Activated T-helper 1 cell treated with anti-CD3 and anti-CD28 coated beads, Interleukin-12 subunit alpha, Interleukin-12 subunit beta, Interleukin-2, Interleukin-4 antibody, amounts not matched to agents 30 ng/mL and 10 ng/mL and 1 ng/mL, durations not matched to agents 14 hours and 24 hours and 36 hours (primary cell): Measurements from ENCODE around the gene CFAP97D2. TPM values are rescaled to one million over a fixed set of nuclear protein-coding genes. Genes with fewer than 3 reads are reported as not detected.

Experiments used
- DNase-seq: peaks from one replicate; pipeline ENCODE4 v3.0.0; 2021; ENCODE audit warnings: low spot score
- H3K27ac Mint-ChIP-seq: one replicate; pipeline ENCODE4 v1.8.0; 2021; ENCODE audit warnings: mild to moderate bottlenecking, mixed read lengths
- H3K27me3 Mint-ChIP-seq: one replicate; pipeline ENCODE4 v1.8.0; 2022; ENCODE audit warnings: mild to moderate bottlenecking, moderate library complexity, mixed read lengths; ENCODE audit not compliant: insufficient read depth
- H3K36me3 Mint-ChIP-seq: one replicate; pipeline ENCODE4 v1.8.0; 2021; ENCODE audit warnings: low read depth, mixed read lengths
- H3K4me1 Mint-ChIP-seq: one replicate; pipeline ENCODE4 v1.8.0; 2021; ENCODE audit warnings: low read depth, mixed read lengths
- H3K4me3 Mint-ChIP-seq: one replicate; pipeline ENCODE4 v1.8.0; 2021; ENCODE audit warnings: mild to moderate bottlenecking, moderate library complexity, mixed read lengths
- H3K9me3 Mint-ChIP-seq: one replicate; pipeline ENCODE4 v1.8.0; 2021; ENCODE audit warnings: mixed read lengths
- intact Hi-C: fragments of 100-400 bp; cut with micrococcal nuclease; formaldehyde crosslinking; loops from one replicate; pipeline ENCODE4 v1.15.1; 2024
- total RNA-seq: library from RNA; stranded (reverse); gene quantifications from 2 replicates; pipeline ENCODE4 v1.2.3, GENCODE V29; 2022

Gene CFAP97D2
- total RNA-seq, 1 donor from 2014 or later, result not detected

DNA sequence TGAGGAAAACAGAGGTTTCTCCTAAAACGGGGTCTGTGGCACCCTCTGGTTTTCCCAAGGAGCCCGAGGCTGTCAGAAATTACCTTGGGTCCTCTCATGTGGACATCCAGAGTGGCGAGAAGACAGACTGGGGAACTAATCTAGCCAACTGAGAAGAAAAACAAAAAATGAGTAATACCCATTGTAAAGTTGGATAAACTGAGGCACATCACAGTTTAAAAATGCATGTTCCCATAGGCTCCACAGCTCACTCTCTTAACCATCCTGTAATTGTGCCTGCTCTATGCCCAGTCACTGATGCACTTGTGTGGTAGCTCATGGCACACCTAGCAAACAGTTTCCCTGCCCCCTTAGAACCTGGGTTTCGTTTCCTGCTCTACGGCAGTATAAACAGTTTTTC lies 87.2 kb downstream of the CFAP97D2 start:
- no peak overlapping the region for H3K4me3 Mint-ChIP-seq
- peaks cover 52% of the 10 kb centered on the region for H3K36me3 Mint-ChIP-seq
- no peaks in the 10 kb centered on the region for H3K9me3 Mint-ChIP-seq
- intact Hi-C loops, result no loop called here
- peaks cover 50% of the 10 kb centered on the region for H3K4me1 Mint-ChIP-seq
- no peak for DNase-seq
- no peaks in the 10 kb centered on the region for H3K27me3 Mint-ChIP-seq
- no peak overlapping the region for H3K27ac Mint-ChIP-seq

DNA sequence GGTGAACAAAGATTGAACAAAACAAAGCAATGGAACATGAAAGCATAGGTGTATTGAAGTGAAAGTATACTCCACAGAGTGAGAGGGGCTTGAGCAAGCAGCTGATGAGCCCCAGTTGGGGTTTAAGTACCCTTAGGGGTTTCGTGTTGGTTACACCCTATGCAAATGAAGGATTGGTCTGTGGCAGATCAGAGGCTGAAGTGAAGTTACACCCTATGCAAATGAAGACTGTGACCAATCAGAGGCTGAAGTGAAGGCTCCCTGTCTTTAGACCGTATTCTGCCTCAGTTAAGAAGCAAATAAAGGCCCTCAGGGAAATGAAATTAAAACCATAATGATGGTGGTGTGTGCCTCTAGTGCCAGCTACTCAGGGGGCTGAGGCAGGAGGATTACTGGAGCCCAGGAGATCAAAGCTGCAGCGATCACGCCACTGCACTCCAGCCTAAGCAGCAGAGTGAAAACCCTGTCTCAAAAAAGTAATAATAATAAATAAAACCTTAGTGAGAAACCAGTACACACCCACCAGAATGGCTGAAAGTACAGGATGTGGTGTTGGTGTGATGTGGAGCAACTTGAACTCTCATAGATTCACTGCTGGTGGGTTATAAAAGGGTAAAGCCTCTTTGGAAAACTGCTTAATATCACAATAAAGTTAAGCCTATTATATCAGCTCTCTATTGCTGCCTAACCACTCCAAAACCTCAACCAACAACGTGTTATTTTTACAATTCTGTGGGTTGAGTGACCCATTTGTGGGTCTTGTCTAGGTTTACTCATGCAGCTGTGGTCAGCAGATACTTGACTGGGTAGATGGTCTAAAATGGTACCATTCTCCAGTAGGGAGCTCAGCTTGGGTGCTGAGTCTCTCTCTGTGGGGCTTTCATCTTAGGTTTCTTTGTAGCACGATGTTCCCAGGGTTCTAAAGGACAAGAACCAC lies 89.6 kb downstream of the CFAP97D2 start:
- Mint-ChIP-seq H3K36me3 (peaks cover 46% of the 10 kb centered on the region), H3K4me1 (peaks cover 32% of the 10 kb centered on the region), H3K4me3 (no peak overlapping the region), H3K27me3 (no peaks in the 10 kb centered on the region), H3K9me3 (no peaks in the 10 kb centered on the region), H3K27ac (peak overlapping the region; percentile 47)
- DNase-seq, result no peak
- intact Hi-C loops, result no loop called here

GRCh38 chr13:114269281-114269770 lies 90.3 kb downstream of the CFAP97D2 start:
- Mint-ChIP-seq H3K9me3 (no peaks in the 10 kb centered on the region), H3K27me3 (no peaks in the 10 kb centered on the region), H3K4me3 (no peak overlapping the region), H3K4me1 (peaks cover 28% of the 10 kb centered on the region), H3K36me3 (peaks cover 45% of the 10 kb centered on the region), H3K27ac (peak overlapping the region; percentile 21)
- DNase-seq, result no peak
- intact Hi-C loops, result no loop called here

Other genes with a start within 250 kb of the CFAP97D2 start
- gene C13orf46, start 205.2 kb upstream of the CFAP97D2 start, total RNA-seq, result 0.83 and 0.91 TPM in 2 replicates
- 22.9 and 23.5 TPM in 2 replicates for gene RASA3, start 46.6 kb upstream of the CFAP97D2 start, total RNA-seq
- gene CDC16, start 55.6 kb downstream of the CFAP97D2 start, total RNA-seq, result 91.4 and 93.2 TPM in 2 replicates
- 45.9 and 48.3 TPM in 2 replicates for gene UPF3A, start 102.3 kb downstream of the CFAP97D2 start, total RNA-seq
- gene CHAMP1, start 135.2 kb downstream of the CFAP97D2 start, total RNA-seq, result 40.5 and 42.3 TPM in 2 replicates